Pancreas (tissue), 10 donors: ENCODE results near the gene CAMSAP1. TPM values are rescaled to one million over a fixed set of nuclear protein-coding genes. Genes with fewer than 3 reads are reported as not detected.

ENCODE experiments used
- ATAC-seq, 4 donors: fragments of 200-7000 bp; cut with Tn5 transposase; one replicate each; pipeline versions ENCODE4 v1.8.0 to v1.9.1; 2020; ENCODE audit warnings: mild to moderate bottlenecking in 4 of 4, moderate library complexity in 4 of 4
- DNase-seq, 6 donors: peaks; one replicate each; pipeline ENCODE4 v3.0.0-alpha.2; 2020
- FAIRE-seq: peaks from 2 replicates; lab custom pipeline; 2012; peaks lifted over from hg19 to GRCh38; lab: Jason Lieb, UNC
- H3K27ac ChIP-seq, 4 donors: fragments of 200-600 bp; sonication (generic); 1 replicate in 3 of 4; 2 replicates in 1 of 4; pipeline versions ENCODE4 v1.5.0 to v1.8.0; 2020
- H3K27me3 ChIP-seq, 4 donors: fragments of 200-600 bp; one replicate each; pipeline ENCODE4 v1.8.0; 2021
- H3K36me3 ChIP-seq, 3 donors: fragments of 200-600 bp; sonication (generic) in 1 of 3; one replicate each; pipeline versions ENCODE4 v1.5.0 to v1.8.0; 2020 to 2021
- H3K4me1 ChIP-seq, 3 donors: fragments of 200-600 bp; one replicate each; pipeline ENCODE4 v1.8.0; 2021
- H3K4me3 ChIP-seq, 4 donors: fragments of 200-600 bp; sonication (generic) in 2 of 4; one replicate each; pipeline versions ENCODE4 v1.5.0 to v1.8.0; 2020 to 2021
- H3K9me3 ChIP-seq, 4 donors: fragments of 200-600 bp; one replicate each; pipeline ENCODE4 v1.8.0; 2021
- CTCF ChIP-seq, 4 donors: fragments of 200-600 bp; sonication (generic) in 3 of 4; IDR thresholded peaks; one replicate each; pipeline versions ENCODE4 v1.5.0 to v1.8.0; 2021; ENCODE audit warnings: antibody characterized with exemption in 4 of 4
- WGBS, 2 donors: extraction: QIAGEN DNeasy Blood & Tissue Kit; methylation state at CpG; one replicate each; pipeline ENCODE4 v1.1.7; 2013; 5-methylcytosine and 5-hydroxymethylcytosine counted together
- intact Hi-C, 3 donors: fragments of 100-400 bp; cut with DNase I; formaldehyde crosslinking; loops; one replicate each; pipeline versions ENCODE4 v1.11.1 to v1.14.2; 2022
- polyA plus RNA-seq, 2 donors: library from polyadenylated mRNA; stranded (reverse); fragments of 200-250 nt; gene quantifications; one replicate each; pipeline ENCODE4 v1.2.3, GENCODE V29; 2013
- total RNA-seq, 6 donors: library from RNA; stranded (reverse); fragmentation: NEBNext Ultra II Directional in 4 of 6; extraction: Animal tissue kit (Norgen Biotek cat#: 25700) in 4 of 6; gene quantifications; one replicate each; pipeline versions ENCODE4 v1.2.1 to v1.2.4, GENCODE V29; 2021 to 2023
- donor health status: healthy with polysubstance abuse.
- donor health status: DM: no; HTN: no; CAD: no; lungs with moderate emphysema.
- donor health status: DM: no; HTN: no; CAD: no.
- donor health status: control.
- donor health status: control.
- donor health status: Bipolar disorder and iron deficiency.
- donor health status: DM: yes; HTN: yes; CAD: no.
- donor health status: DM: no; HTN: no; CAD: no.
- donor health status: DM: no; HTN: no; CAD: no.
- donor health status: DM: yes; HTN: yes; CAD: no.

Gene CAMSAP1
- total and polyA plus RNA-seq, 8 donors, result 3.8 to 20.1 (median 12.7) TPM

GRCh38 chr9:135930446-135931345 lies 23.4 kb upstream of the CAMSAP1 start:
- TF ChIP-seq CTCF (IDR thresholded peaks at IDR 0.05), result no peak
- no peak for FAIRE-seq
- Histone ChIP-seq H3K4me3 (no peak overlapping the region), H3K36me3 (peaks cover 0 to 7% (median 0%) of the 10 kb centered on the region in 3 donors), H3K27ac (no peak overlapping the region), H3K9me3 (no peaks in the 10 kb centered on the region), H3K4me1 (no peaks in the 10 kb centered on the region), H3K27me3 (no peaks in the 10 kb centered on the region)
- no peak for ATAC-seq
- DNase-seq, result no peak
- intact Hi-C loops, result no loop called here
- 93 to 96% methylated on average over 33 of the region's 33 CpGs for WGBS, 2 donors

DNA sequence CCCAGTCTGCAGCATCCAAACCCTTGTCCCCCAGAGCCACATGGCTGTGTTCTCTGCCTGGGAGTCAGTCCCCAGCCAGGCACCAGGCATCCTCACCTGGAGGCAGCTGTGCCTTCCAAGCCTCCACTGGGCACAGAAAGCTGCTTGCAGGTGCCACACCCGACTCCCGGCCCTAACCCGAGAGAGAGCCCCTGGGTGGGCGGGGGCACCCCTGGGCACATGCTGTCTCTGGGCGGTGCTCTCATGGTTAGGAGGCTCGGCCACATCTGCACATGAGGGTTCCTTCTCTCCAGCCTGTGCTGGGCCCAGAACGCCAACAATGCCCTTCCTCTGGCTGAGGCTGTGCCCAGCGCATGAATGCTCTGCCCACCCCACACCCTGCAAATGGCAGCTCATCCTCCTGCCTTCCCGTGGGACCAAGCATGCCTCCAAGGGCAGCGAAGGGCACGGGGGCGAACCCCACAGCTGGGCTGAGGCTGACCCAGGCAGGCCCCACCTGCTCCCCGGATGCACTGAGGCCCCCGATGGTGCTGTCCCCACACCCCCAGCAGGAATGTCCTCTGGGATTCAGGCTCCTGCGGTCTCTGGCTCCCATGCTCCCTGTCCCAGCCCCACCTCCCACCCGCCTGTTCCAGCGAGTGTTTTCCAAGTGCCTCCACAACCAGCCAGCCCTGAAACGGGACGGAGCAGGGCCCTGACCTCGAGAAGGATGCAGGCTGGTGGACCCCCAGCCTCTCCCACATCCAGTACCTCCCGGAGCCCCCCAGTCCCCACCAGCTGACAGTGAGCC lies 22.5 kb upstream of the CAMSAP1 start:
- no peaks in the 10 kb centered on the region for H3K4me1 ChIP-seq
- H3K9me3 ChIP-seq, result no peaks in the 10 kb centered on the region
- TF ChIP-seq CTCF (IDR thresholded peaks at IDR 0.05), result no peak
- no peaks in the 10 kb centered on the region for H3K27me3 ChIP-seq
- DNase-seq (no peak), ATAC-seq (no peak), FAIRE-seq (no peak)
- H3K36me3 ChIP-seq, result peaks cover 0 to 7% (median 0%) of the 10 kb centered on the region in 3 donors
- no peak overlapping the region for H3K27ac ChIP-seq
- no peak overlapping the region for H3K4me3 ChIP-seq
- WGBS, 2 donors, result 91 to 92% methylated on average over 20 to 21 of the region's 21 CpGs
- intact Hi-C loops, result no loop called here

GRCh38 chr9:135928731-135929655 lies 21.6 kb upstream of the CAMSAP1 start:
- ATAC-seq (no peak), FAIRE-seq (no peak), DNase-seq (no peak)
- TF ChIP-seq CTCF (IDR thresholded peaks at IDR 0.05), result no peak
- Histone ChIP-seq H3K36me3 (peaks cover 0 to 7% (median 0%) of the 10 kb centered on the region in 3 donors), H3K27ac (no peak overlapping the region), H3K4me3 (no peak overlapping the region), H3K9me3 (no peaks in the 10 kb centered on the region), H3K4me1 (no peaks in the 10 kb centered on the region), H3K27me3 (no peaks in the 10 kb centered on the region)
- 91 to 94% methylated on average over 25 to 27 of the region's 27 CpGs for WGBS, 2 donors
- intact Hi-C loops, result no loop called here

GRCh38 chr9:135928074-135928730 lies 20.9 kb upstream of the CAMSAP1 start:
- ATAC-seq (no peak), DNase-seq (peak in 1 of 6 donors; percentile 34), FAIRE-seq (no peak)
- Histone ChIP-seq H3K27me3 (no peaks in the 10 kb centered on the region), H3K27ac (no peak overlapping the region), H3K9me3 (no peaks in the 10 kb centered on the region), H3K4me3 (no peak overlapping the region), H3K4me1 (no peaks in the 10 kb centered on the region), H3K36me3 (peaks cover 0 to 7% (median 0%) of the 10 kb centered on the region in 3 donors)
- intact Hi-C loops, result no loop called here
- no peak for TF ChIP-seq CTCF (IDR thresholded peaks at IDR 0.05)
- 90 to 91% methylated on average over 22 to 23 of the region's 23 CpGs for WGBS, 2 donors
